ENCODE data around the gene MYH9.

- TF ChIP-seq POLR2A (IDR thresholded peaks at IDR 0.05) (no peak), CTCF (IDR thresholded peaks at IDR 0.05) (no peak)
Observed at GRCh38 chr22:36305813-36306212, 82.0 kb downstream of the MYH9 start.
